ENCODE data around the gene PDLIM1. TPM values are rescaled to one million over a fixed set of nuclear protein-coding genes. Genes with fewer than 3 reads are reported as not detected.

PDLIM1 gene
- total and polyA plus RNA-seq, 9 of the 15 experiments (the other 6 are each of a cell fraction or from before 2014, with no cell fraction given), result 19.8 to 164 (median 39.1) TPM

DNA sequence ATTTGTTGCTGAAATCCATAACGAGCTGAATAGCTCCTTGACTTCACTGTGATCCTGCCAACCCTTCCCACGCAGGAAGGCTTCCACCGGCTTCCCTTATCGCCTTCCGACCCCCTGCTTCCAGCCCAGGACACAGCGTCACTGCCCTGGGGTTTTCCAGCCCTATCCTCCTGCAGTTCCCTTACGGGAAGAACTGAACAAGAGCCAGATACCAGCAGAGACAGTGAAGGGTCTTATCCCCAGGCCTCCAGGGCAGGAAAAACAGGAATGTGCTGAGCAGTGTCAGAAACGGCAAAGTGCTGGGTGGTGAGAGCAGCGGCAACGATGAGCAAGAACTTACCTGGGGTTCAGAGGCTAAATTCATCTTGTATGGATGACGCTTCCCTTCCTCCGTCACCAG, 22.4 kb downstream of the PDLIM1 start:
- no peak for TF ChIP-seq RBM39 (optimal IDR thresholded peaks at IDR 0.05; ENCODE audit: low read depth, low read length)
- TF ChIP-seq ZNF436 (CRISPR knock-in tag; IDR thresholded peaks at IDR 0.05), result no peak
- TF ChIP-seq NBN (IDR thresholded peaks at IDR 0.05; ENCODE audit: low read depth), result no peak
- no peak for TF ChIP-seq CBX5 (IDR thresholded peaks at IDR 0.05; ENCODE audit: borderline replicate concordance, low read depth)
- TF ChIP-seq DIDO1 (tag; IDR thresholded peaks at IDR 0.05; ENCODE audit: low read depth), result no peak
- no peak for TF ChIP-seq JUN (IDR thresholded peaks at IDR 0.05; ENCODE audit: borderline replicate concordance, low read depth, low read length)
- no peak for TF ChIP-seq JUN (CRISPR knock-in tag; IDR thresholded peaks at IDR 0.05; ENCODE audit: borderline replicate concordance)
- no peak for TF ChIP-seq MYNN (IDR thresholded peaks at IDR 0.05)
- TF ChIP-seq MYNN (CRISPR knock-in tag; IDR thresholded peaks at IDR 0.05), result no peak
- TF ChIP-seq NFYB (IDR thresholded peaks at IDR 0.05; ENCODE audit: extremely low read depth, insufficient read length), result no peak
- TF ChIP-seq ATF7 (IDR thresholded peaks at IDR 0.05), result no peak
- TF ChIP-seq ZFP36 (IDR thresholded peaks at IDR 0.05; ENCODE audit: low read depth, low read length, partially characterized antibody), result no peak
- no peak for TF ChIP-seq RHOXF2B (CRISPR knock-in tag; conservative IDR thresholded peaks at IDR 0.05)
- no peak for TF ChIP-seq NCOR1 (IDR thresholded peaks at IDR 0.05)
- TF ChIP-seq, protein P1, sequence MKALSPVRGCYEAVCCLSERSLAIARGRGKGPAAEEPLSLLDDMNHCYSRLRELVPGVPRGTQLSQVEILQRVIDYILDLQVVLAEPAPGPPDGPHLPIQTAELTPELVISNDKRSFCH (CRISPR knock-in tag; IDR thresholded peaks at IDR 0.05), result no peak
- TF ChIP-seq, protein P1 (tag; IDR thresholded peaks at IDR 0.05), result no peak
- TF ChIP-seq, protein P2, sequence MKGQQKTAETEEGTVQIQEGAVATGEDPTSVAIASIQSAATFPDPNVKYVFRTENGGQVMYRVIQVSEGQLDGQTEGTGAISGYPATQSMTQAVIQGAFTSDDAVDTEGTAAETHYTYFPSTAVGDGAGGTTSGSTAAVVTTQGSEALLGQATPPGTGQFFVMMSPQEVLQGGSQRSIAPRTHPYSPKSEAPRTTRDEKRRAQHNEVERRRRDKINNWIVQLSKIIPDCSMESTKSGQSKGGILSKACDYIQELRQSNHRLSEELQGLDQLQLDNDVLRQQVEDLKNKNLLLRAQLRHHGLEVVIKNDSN (CRISPR knock-in tag; IDR thresholded peaks at IDR 0.05), result no peak
- no peak for TF ChIP-seq FUS (optimal IDR thresholded peaks at IDR 0.05; ENCODE audit: low read depth, low read length)
- no peak for TF ChIP-seq ETV5 (CRISPR knock-in tag; IDR thresholded peaks at IDR 0.05; ENCODE audit: low read depth)
- TF ChIP-seq MBD2 (IDR thresholded peaks at IDR 0.05; ENCODE audit: borderline replicate concordance, low read depth), result no peak
- no peak for TF ChIP-seq ZC3H4 (CRISPR knock-in tag; IDR thresholded peaks at IDR 0.05; ENCODE audit: borderline replicate concordance)
- no peak for TF ChIP-seq XRCC4 (IDR thresholded peaks at IDR 0.05; ENCODE audit: extremely low read depth, insufficient read depth, insufficient read length)
- TF ChIP-seq RNF2 (IDR thresholded peaks at IDR 0.05), result no peak
- POLR2A ChIA-PET, result interaction anchor here (1.0 kb wide), 1 partner anchor 9 kb away, joined by 3 read pairs; no protein-coding TSS in a partner anchor
- intact Hi-C loops (cut with micrococcal nuclease) (no loop called here), in situ Hi-C loops (cut with MboI) (no loop called here)
- 0 out of 4 replicates have a peak overlapping the region, but pooled peaks of 1 of the 2 experiments have one; percentile 19 for H3K9ac ChIP-seq (ENCODE audit: insufficient read depth in 1 of 2, low read depth in 2 of 2, low read length in 2 of 2)
- no peaks in the 10 kb centered on the region for H3K9me3 ChIP-seq (replicated peaks; ENCODE audit: control insufficient read depth, insufficient read depth, low read depth, low read length)
- H3K4me2 ChIP-seq (ENCODE audit: insufficient read depth, low read length), result no peak overlapping the region
- FAIRE-seq (no peak), DNase-seq (ENCODE audit: extremely low read depth in 1 of 4, low spot score in 3 of 4) (no peak), ATAC-seq (no peak)
- H4K20me1 ChIP-seq (replicated peaks; ENCODE audit: control insufficient read depth, insufficient read depth, low read length), result no peaks in the 10 kb centered on the region
- peaks cover 0 to 17% of the 10 kb centered on the region in 2 experiments; a peak in 3 of 5 replicates for H3K4me1 ChIP-seq (replicated peaks in 1 of 2; ENCODE audit: control insufficient read depth in 2 of 2, insufficient read depth in 2 of 2, low read length in 2 of 2)
- 85% methylated on average over 9 of the region's 12 CpGs for WGBS (ENCODE audit: insufficient coverage, low coverage, missing lambda C conversion rate)
- no TSS peak for BruUV-seq (replicated peaks)
- CTCF ChIA-PET (ENCODE audit: low intra/inter-chr PET ratio), result no interaction called here
- no peaks in the 10 kb centered on the region for H3K9me1 ChIP-seq (ENCODE audit: control insufficient read depth, insufficient read depth, low read length)
- H3K27ac ChIP-seq (ENCODE audit: extremely low read depth, low read depth, low read length), result peak overlapping the region; percentile 23; the same call in 2 of the 3 replicates
- H3K27me3 ChIP-seq (ENCODE audit: control insufficient read depth in 2 of 2, insufficient read depth in 2 of 2, low read length in 2 of 2), result no peaks in the 10 kb centered on the region
- H3K79me2 ChIP-seq (ENCODE audit: control insufficient read depth, insufficient read depth, low read length), result peaks cover 18% of the 10 kb centered on the region
- no peak overlapping the region for H3K4me3 ChIP-seq
- no peak overlapping the region for H2AFZ ChIP-seq (ENCODE audit: low read depth, low read length)
- peaks cover 49% of the 10 kb centered on the region; the same call in 2 of the 3 replicates for H3K36me3 ChIP-seq (ENCODE audit: control insufficient read depth, insufficient read depth, low read length)

Measured in K562 (cell line).